Activated T-helper 9 cell treated with anti-CD3 and anti-CD28 coated beads, Interleukin-2, amount 50 U/mL, for 16 hours (primary cell): ENCODE results near the gene SF3A2.

Experiments
- DNase-seq: peaks from one replicate; pipeline ENCODE4 v3.0.0-alpha.2; 2020; ENCODE audit warnings: low read depth

SF3A2 gene

DNA sequence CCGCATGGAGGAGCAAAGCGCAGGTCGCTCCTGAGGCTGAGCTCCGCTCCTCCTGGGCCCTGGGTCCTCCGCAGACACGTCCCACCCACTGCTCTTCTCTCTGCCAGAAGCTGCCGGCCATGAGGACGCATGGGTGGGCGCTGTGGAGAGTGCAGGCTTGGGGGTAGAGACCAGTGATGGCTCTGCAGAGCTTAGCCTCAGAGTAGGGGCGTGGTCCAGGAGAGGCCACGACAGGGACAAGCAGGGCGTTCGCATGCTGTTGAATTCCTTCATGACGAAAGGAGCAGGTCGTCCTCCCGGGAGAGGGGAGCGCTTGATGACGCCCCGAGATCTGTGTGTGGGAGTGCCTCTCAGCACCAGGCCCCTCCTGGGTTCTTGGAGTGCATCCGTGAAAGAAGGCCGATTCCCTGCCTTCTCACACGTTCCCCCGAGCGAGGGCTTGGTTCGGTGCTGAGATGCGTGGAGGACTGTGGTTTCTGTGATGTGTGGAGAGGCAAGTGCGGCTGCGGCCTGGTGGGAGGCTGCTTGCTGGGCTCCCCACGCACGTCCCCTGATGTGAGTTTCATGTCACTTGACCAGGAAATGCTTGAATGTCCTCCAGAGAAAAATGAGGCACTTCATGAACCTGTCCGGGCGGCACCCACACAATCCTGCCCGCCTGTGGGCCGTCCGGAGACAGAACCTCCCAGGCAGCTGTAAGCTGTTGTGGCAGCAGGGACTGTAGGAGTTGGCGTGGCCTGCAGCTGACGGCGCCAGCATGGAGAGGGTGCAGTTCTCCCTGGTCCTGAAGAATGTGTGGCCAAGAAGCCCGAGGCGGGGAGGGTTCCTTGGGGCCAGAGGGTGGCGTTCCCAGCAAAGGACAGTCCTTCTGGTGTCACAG is 4.5 kb downstream of the SF3A2 start:
- DNase-seq = no peak

DNA sequence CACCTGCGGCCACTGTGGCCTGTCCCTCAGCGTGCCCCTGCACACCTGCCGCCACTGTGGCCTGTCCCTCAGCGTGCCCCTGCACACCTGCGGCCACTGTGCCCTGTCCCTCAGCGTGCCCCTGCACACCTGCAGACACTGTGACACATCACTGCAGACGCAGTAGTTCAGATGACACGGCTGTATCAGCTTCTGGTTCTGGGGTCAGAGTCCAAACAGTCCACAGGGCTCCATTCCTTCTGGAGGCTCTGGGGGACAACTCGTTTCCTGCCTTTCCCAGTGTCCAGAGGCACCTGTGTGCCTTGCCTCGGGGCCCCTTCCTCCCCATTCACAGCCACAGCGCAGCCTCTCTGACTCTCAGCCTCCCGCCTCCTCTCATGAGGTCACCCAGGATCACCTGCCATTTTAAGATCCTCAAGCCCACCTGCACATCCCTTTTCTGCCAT is 5.5 kb downstream of the SF3A2 start:
- no peak for DNase-seq

DNA sequence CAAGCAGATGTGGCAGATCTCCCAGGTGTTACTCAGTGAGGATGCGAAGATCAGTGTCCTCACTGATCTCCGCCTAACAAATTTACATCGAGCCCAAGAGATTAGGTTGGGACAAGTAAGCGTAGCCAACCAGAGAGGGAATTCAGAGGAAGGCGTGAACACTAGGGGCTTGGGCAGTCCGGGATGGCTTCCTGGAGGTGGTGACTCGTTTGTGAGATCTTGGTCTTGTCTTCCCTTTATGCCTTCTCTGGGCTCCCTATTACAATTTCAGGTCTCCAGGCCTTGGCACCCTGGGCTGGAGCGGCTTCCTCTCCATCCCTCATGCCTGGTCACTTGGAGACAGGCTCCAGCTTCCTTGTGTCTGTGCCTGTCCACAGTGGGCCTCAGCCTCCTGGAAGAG is 6.2 kb downstream of the SF3A2 start:
- DNase-seq = no peak

- DNase-seq = no peak
Observed at GRCh38 chr19:2243274-2244124, 6.9 kb downstream of the SF3A2 start.

- no peak for DNase-seq
Observed at GRCh38 chr19:2244125-2244411, 7.4 kb downstream of the SF3A2 start.

DNA sequence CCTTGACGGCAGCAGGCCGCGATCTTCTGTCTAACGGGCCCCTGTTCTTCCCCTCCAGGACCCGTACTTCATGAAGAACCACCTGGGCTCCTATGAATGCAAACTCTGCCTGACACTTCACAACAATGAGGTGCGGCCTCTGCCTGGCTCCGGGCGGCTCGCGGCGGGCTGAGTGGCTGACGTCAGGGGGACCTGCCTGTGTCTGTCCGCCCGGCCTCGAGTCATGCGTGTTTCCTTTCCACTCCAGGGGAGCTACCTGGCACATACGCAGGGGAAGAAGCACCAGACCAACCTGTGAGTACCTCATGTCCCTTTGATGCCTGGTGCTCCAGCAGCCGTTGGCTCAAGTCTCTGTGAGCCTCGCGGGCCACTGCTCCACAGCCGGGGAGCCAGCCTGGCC is 7.9 kb downstream of the SF3A2 start:
- no peak for DNase-seq

DNA sequence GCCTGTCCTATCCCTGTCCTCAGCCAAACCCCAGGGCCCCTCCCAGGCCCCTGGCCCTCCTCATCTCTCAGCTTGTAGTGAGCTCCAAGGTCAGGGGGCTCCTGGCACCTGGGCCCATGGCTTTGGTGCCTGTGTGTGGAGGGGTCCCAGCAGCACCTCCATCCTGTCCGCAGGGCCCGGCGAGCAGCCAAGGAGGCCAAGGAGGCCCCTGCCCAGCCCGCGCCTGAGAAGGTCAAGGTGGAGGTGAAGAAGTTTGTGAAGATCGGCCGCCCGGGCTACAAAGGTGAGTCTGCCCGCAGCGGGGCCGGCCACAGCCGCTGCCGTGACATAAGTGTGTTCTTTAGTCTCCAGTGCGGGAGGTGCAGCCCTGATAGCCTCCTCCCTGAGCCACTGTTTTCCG is 8.6 kb downstream of the SF3A2 start:
- no peak for DNase-seq

GRCh38 chr19:2246014-2246620 is 9.5 kb downstream of the SF3A2 start:
- DNase-seq = no peak

- DNase-seq = no peak
Observed at GRCh38 chr19:2246801-2247361, 10.3 kb downstream of the SF3A2 start.

- DNase-seq = no peak
Observed at GRCh38 chr19:2247433-2248101, 10.9 kb downstream of the SF3A2 start.

- no peak for DNase-seq
Observed at GRCh38 chr19:2248136-2249009, 11.7 kb downstream of the SF3A2 start.

- DNase-seq = no peak
Observed at GRCh38 chr19:2249010-2249866, 12.6 kb downstream of the SF3A2 start, which contains the start of gene AMH. Gene AMH, plus strand, starts transcription at chr19:2249323. Its CDS starts 10 bp downstream, at chr19:2249333.

GRCh38 chr19:2249880-2250765 is 13.5 kb downstream of the SF3A2 start:
- DNase-seq = no peak

DNA sequence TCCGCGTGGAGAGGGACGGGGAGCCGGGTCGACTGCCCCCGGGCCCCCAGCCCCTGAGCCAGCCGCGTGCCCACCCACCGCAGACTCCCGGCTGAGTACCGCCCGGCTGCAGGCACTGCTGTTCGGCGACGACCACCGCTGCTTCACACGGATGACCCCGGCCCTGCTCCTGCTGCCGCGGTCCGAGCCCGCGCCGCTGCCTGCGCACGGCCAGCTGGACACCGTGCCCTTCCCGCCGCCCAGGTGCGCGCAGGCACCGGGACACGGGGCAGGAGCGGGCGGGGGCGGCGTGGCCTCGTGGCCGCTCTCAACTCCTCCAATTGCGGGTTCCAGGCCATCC is 14.1 kb downstream of the SF3A2 start:
- no peak for DNase-seq

DNA sequence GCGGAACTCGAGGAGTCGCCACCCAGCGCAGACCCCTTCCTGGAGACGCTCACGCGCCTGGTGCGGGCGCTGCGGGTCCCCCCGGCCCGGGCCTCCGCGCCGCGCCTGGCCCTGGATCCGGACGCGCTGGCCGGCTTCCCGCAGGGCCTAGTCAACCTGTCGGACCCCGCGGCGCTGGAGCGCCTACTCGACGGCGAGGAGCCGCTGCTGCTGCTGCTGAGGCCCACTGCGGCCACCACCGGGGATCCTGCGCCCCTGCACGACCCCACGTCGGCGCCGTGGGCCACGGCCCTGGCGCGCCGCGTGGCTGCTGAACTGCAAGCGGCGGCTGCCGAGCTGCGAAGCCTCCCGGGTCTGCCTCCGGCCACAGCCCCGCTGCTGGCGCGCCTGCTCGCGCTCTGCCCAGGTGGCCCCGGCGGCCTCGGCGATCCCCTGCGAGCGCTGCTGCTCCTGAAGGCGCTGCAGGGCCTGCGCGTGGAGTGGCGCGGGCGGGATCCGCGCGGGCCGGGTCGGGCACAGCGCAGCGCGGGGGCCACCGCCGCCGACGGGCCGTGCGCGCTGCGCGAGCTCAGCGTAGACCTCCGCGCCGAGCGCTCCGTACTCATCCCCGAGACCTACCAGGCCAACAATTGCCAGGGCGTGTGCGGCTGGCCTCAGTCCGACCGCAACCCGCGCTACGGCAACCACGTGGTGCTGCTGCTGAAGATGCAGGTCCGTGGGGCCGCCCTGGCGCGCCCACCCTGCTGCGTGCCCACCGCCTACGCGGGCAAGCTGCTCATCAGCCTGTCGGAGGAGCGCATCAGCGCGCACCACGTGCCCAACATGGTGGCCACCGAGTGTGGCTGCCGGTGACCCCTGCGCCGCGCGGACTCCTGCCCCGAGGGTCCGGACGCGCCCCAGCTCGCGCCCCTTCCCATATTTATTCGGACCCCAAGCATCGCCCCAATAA is 14.8 kb downstream of the SF3A2 start:
- no peak for DNase-seq

- DNase-seq = no peak
Observed at GRCh38 chr19:2252055-2252796, 15.6 kb downstream of the SF3A2 start.

GRCh38 chr19:2252797-2253105 is 16.1 kb downstream of the SF3A2 start:
- DNase-seq = no peak
